H1 (cell line): Measurements from ENCODE around the gene CD84. TPM values are rescaled to one million over a fixed set of nuclear protein-coding genes. Genes with fewer than 3 reads are reported as not detected.

Experiments
- CTCF ChIA-PET: fragments of 300-600 bp; sonication (Branson Sonifier 250); formaldehyde crosslinking; loops from one replicate; lab custom pipeline; 2021; ENCODE audit not compliant: partially characterized antibody; lab: Charles Lee
- POLR2A ChIA-PET: fragments of 300-600 bp; sonication (Branson Sonifier 250); formaldehyde crosslinking; loops from one replicate; lab custom pipeline; 2021; ENCODE audit warnings: inconsistent platforms; ENCODE audit not compliant: partially characterized antibody; lab: Charles Lee
- DNase-seq, 2 experiments: peaks; one replicate each; pipeline versions ENCODE4 v3.0.0 to v3.0.0-alpha.2; 2010 to 2022; ENCODE audit warnings: low spot score in 2 of 2, low read depth in 1 of 2, mixed read lengths in 1 of 2
- FAIRE-seq: peaks from 2 replicates; lab custom pipeline; 2011; peaks lifted over from hg19 to GRCh38; lab: Jason Lieb, UNC
- H2AFZ ChIP-seq: 2 replicates; pipeline ENCODE4 v1.8.1; 2012; ENCODE audit warnings: low read length, inconsistent platforms
- H2AK5ac ChIP-seq: 2 replicates; pipeline ENCODE4 v1.6.1; 2013; ENCODE audit warnings: low read depth, low read length
- H2BK120ac ChIP-seq: replicated peaks from 2 replicates; pipeline ENCODE3; 2013; ENCODE audit warnings: low read depth, low read length, inconsistent platforms
- H2BK12ac ChIP-seq: 2 replicates; pipeline ENCODE4 v1.6.1; 2013; ENCODE audit warnings: low read depth, low read length
- H2BK15ac ChIP-seq: 2 replicates; pipeline ENCODE4 v1.6.1; 2013; ENCODE audit warnings: low read length
- H2BK20ac ChIP-seq: 2 replicates; pipeline ENCODE4 v1.6.1; 2013; ENCODE audit warnings: low read length
- H2BK5ac ChIP-seq: 2 replicates; pipeline ENCODE4 v1.6.1; 2013; ENCODE audit warnings: low read depth, low read length
- H3K14ac ChIP-seq: 2 replicates; pipeline ENCODE4 v1.6.1; 2013; ENCODE audit warnings: inconsistent platforms; ENCODE audit not compliant: insufficient read length
- H3K18ac ChIP-seq: 2 replicates; pipeline ENCODE4 v1.6.1; 2013; ENCODE audit warnings: low read length; ENCODE audit errors: extremely low read depth
- H3K23ac ChIP-seq: 2 replicates; pipeline ENCODE4 v1.6.1; 2013; ENCODE audit warnings: inconsistent platforms; ENCODE audit not compliant: insufficient read length
- H3K23me2 ChIP-seq: 2 replicates; pipeline ENCODE4 v1.6.1; 2013; ENCODE audit warnings: low read depth, low read length
- H3K27ac ChIP-seq: 2 replicates; pipeline ENCODE4 v1.6.1; 2011; ENCODE audit warnings: low read depth, low read length, inconsistent platforms
- H3K27me3 ChIP-seq, 4 experiments: replicated peaks in 1 of 4; 1 replicate in 1 of 4; 2 replicates in 3 of 4; pipeline versions ENCODE4 v1.6.1 to v1.8.1; 2011 to 2013; ENCODE audit warnings: low read length in 3 of 4, mild to moderate bottlenecking in 3 of 4, inconsistent platforms in 2 of 4, mixed read lengths in 2 of 4, moderate library complexity in 1 of 4; ENCODE audit not compliant: control insufficient read depth in 3 of 4, insufficient read depth in 3 of 4; ENCODE audit errors: extremely low read depth in 1 of 4
- H3K36me3 ChIP-seq, 4 experiments: 2 replicates each; pipeline versions ENCODE4 v1.6.1 to v1.8.1; 2011 to 2013; ENCODE audit warnings: mild to moderate bottlenecking in 4 of 4, low read length in 3 of 4, moderate library complexity in 2 of 4, control low read depth in 1 of 4, inconsistent platforms in 1 of 4; ENCODE audit not compliant: insufficient read depth in 4 of 4, control insufficient read depth in 2 of 4
- H3K4ac ChIP-seq: replicated peaks from 2 replicates; pipeline ENCODE3; 2013; ENCODE audit warnings: low read length, low read depth, mixed read lengths, inconsistent platforms; ENCODE audit not compliant: insufficient read length
- H3K4me1 ChIP-seq, 4 experiments: replicated peaks in 1 of 4; 1 replicate in 1 of 4; 2 replicates in 3 of 4; pipeline versions ENCODE4 v1.6.1 to v1.8.1; 2011 to 2013; ENCODE audit warnings: low read length in 3 of 4, inconsistent platforms in 2 of 4, mixed read lengths in 1 of 4; ENCODE audit not compliant: insufficient read depth in 4 of 4, control insufficient read depth in 3 of 4
- H3K4me2 ChIP-seq, 2 experiments: 2 replicates each; pipeline versions ENCODE4 v1.6.1 to v1.8.1; 2011 to 2013; ENCODE audit warnings: low read depth in 2 of 2, low read length in 2 of 2, control low read depth in 1 of 2, inconsistent platforms in 1 of 2, mild to moderate bottlenecking in 1 of 2; ENCODE audit not compliant: insufficient read depth in 1 of 2
- H3K4me3 ChIP-seq, 4 experiments: fragments of 200-600, 300-600 bp in 1 of 4; sonication (generic), shearing (Covaris generic), sonication (Bioruptor Twin) in 1 of 4; 2 replicates each; pipeline versions ENCODE4 v1.5.1 to v1.8.1; 2011 to 2016; ENCODE audit warnings: low read length in 4 of 4, low read depth in 3 of 4, control low read depth in 2 of 4, inconsistent platforms in 2 of 4, mild to moderate bottlenecking in 2 of 4, mixed read lengths in 1 of 4, moderate library complexity in 1 of 4; ENCODE audit not compliant: insufficient read depth in 2 of 4; ENCODE audit errors: extremely low read depth in 1 of 4
- H3K56ac ChIP-seq: replicated peaks from 2 replicates; pipeline ENCODE3; 2013; ENCODE audit warnings: low read depth, mild to moderate bottlenecking, mixed read lengths, low read length, inconsistent platforms; ENCODE audit not compliant: insufficient read length
- H3K79me1 ChIP-seq: 2 replicates; pipeline ENCODE4 v1.6.1; 2013; ENCODE audit warnings: low read depth, low read length, control low read depth
- H3K79me2 ChIP-seq, 2 experiments: 2 replicates each; pipeline versions ENCODE4 v1.6.1 to v1.8.1; 2012 to 2013; ENCODE audit warnings: low read length in 2 of 2, mild to moderate bottlenecking in 2 of 2, inconsistent platforms in 1 of 2; ENCODE audit not compliant: insufficient read depth in 2 of 2, control insufficient read depth in 1 of 2
- H3K9ac ChIP-seq, 4 experiments: replicated peaks in 1 of 4; 1 replicate in 1 of 4; 2 replicates in 3 of 4; pipeline versions ENCODE4 v1.6.1 to v1.8.1; 2011 to 2013; ENCODE audit warnings: low read depth in 3 of 4, low read length in 3 of 4, control low read depth in 2 of 4, mild to moderate bottlenecking in 2 of 4, moderate library complexity in 2 of 4, inconsistent platforms in 1 of 4; ENCODE audit errors: extremely low read depth in 1 of 4
- H3K9me3 ChIP-seq, 2 experiments: 2 replicates each; pipeline versions ENCODE4 v1.6.1 to v1.8.1; 2012 to 2013; ENCODE audit warnings: mild to moderate bottlenecking in 2 of 2, moderate library complexity in 2 of 2, control low read depth in 1 of 2, inconsistent platforms in 1 of 2, low read depth in 1 of 2, low read length in 1 of 2, mixed read lengths in 1 of 2; ENCODE audit not compliant: insufficient read depth in 2 of 2
- H4K20me1 ChIP-seq, 2 experiments: replicated peaks in 1 of 2; 2 replicates each; pipeline versions ENCODE3 to v1.8.1; 2011 to 2013; ENCODE audit warnings: inconsistent platforms in 2 of 2, low read length in 2 of 2, mild to moderate bottlenecking in 1 of 2; ENCODE audit not compliant: insufficient read depth in 2 of 2, control insufficient read depth in 1 of 2
- H4K5ac ChIP-seq: 2 replicates; pipeline ENCODE4 v1.6.1; 2013; ENCODE audit warnings: low read length, low read depth, mixed read lengths, inconsistent platforms; ENCODE audit not compliant: insufficient read length
- H4K8ac ChIP-seq: 2 replicates; pipeline ENCODE4 v1.8.0; 2013; ENCODE audit warnings: mild to moderate bottlenecking, moderate library complexity, low read length, inconsistent platforms; ENCODE audit not compliant: insufficient read depth; ENCODE audit errors: extremely low read depth
- H4K91ac ChIP-seq: replicated peaks from 2 replicates; pipeline ENCODE3; 2013; ENCODE audit warnings: low read length, mixed read lengths, inconsistent platforms; ENCODE audit not compliant: insufficient read length
- ASH2L ChIP-seq: fragments of 200-600, 300-600 bp; sonication (generic); IDR thresholded peaks from one replicate; pipeline ENCODE4 v1.7.1; 2017; ENCODE audit warnings: low read length
- BACH1 ChIP-seq: IDR thresholded peaks from 2 replicates; pipeline ENCODE4 v1.6.1; 2012; ENCODE audit warnings: low read length, improper control_type of control experiment
- BCL11A ChIP-seq, 2 experiments: IDR thresholded peaks; one replicate each; pipeline ENCODE4 v1.6.1; 2011; ENCODE audit warnings: low read depth in 2 of 2, low read length in 2 of 2, mild to moderate bottlenecking in 2 of 2
- EP300 ChIP-seq, 2 experiments: IDR thresholded peaks; 1 replicate in 1 of 2; 2 replicates in 1 of 2; pipeline ENCODE4 v1.6.1; 2011 to 2012; ENCODE audit warnings: low read depth in 2 of 2, low read length in 2 of 2, mild to moderate bottlenecking in 2 of 2, borderline replicate concordance in 1 of 2, inconsistent platforms in 1 of 2, moderate library complexity in 1 of 2
- POLR2A ChIP-seq, 2 experiments: IDR thresholded peaks; 1 replicate in 1 of 2; 2 replicates in 1 of 2; pipeline ENCODE4 v1.6.1; 2011; ENCODE audit warnings: low read depth in 2 of 2, low read length in 2 of 2, mild to moderate bottlenecking in 2 of 2; ENCODE audit errors: control extremely low read depth in 1 of 2
- RBBP5 ChIP-seq: IDR thresholded peaks from 2 replicates; pipeline ENCODE4 v1.7.1; 2012; ENCODE audit warnings: low read depth, mild to moderate bottlenecking, inconsistent platforms, low read length, moderate library complexity, borderline replicate concordance
- SAP30 ChIP-seq: fragments of 300-600 bp; sonication (generic); IDR thresholded peaks from 2 replicates; pipeline ENCODE4 v1.7.1; 2012; ENCODE audit warnings: low read length, moderate library complexity, mild to moderate bottlenecking, inconsistent platforms; ENCODE audit not compliant: insufficient read depth, insufficient replicate concordance
- SIN3A ChIP-seq, 2 experiments: IDR thresholded peaks in 1 of 2; conservative IDR thresholded peaks in 1 of 2; 2 replicates each; pipeline ENCODE4 v1.6.1; 2011 to 2012; ENCODE audit warnings: low read length in 2 of 2, improper control_type of control experiment in 1 of 2, low read depth in 1 of 2, mild to moderate bottlenecking in 1 of 2
- SRF ChIP-seq: IDR thresholded peaks from 2 replicates; pipeline ENCODE4 v1.6.1; 2011; ENCODE audit warnings: mild to moderate bottlenecking, low read depth, low read length, moderate library complexity
- TBP ChIP-seq: IDR thresholded peaks from 2 replicates; pipeline ENCODE4 v1.6.1; 2011; ENCODE audit warnings: low read depth, low read length, improper control_type of control experiment
- TEAD4 ChIP-seq: IDR thresholded peaks from 2 replicates; pipeline ENCODE4 v1.6.1; 2012; ENCODE audit warnings: low read depth, low read length, inconsistent platforms, mixed read lengths
- WGBS, 2 experiments: shearing (Covaris generic) in 1 of 2; methylation state at CpG; one replicate each; pipeline versions ENCODE4 v1.1.6 to v1.1.7; 2013 to 2015; ENCODE audit warnings: low lambda C conversion rate in 2 of 2, mixed read lengths in 2 of 2, inconsistent platforms in 1 of 2, low coverage in 1 of 2, missing lambda C conversion rate in 1 of 2; ENCODE audit not compliant: insufficient replicate concordance in 2 of 2, insufficient coverage in 1 of 2, insufficient read length in 1 of 2; ENCODE audit errors: extremely low coverage in 1 of 2, missing lambda C conversion rate in 1 of 2; 5-methylcytosine and 5-hydroxymethylcytosine counted together
- polyA plus RNA-seq, 7 experiments: library from polyadenylated mRNA; depleted of rRNA in 3 of 7; stranded (reverse) in 5 of 7; unstranded in 2 of 7; fragments of >200 nt in 5 of 7; fragments of 200-250 nt in 2 of 7; gene quantifications; 1 replicate in 5 of 7; 2 replicates in 1 of 7; 4 replicates in 1 of 7; pipeline versions ENCODE4 v1.2.1 to v1.2.3, GENCODE V29; 2011 to 2013; ENCODE audit warnings: missing spikeins in 2 of 7, mixed read lengths in 2 of 7
- total RNA-seq: library from RNA; stranded (reverse); fragmentation: NEBNext Ultra II Directional; extraction: Animal tissue kit (Norgen Biotek cat#: 25700); gene quantifications from 2 replicates; pipeline ENCODE4 v1.2.1, GENCODE V29; 2021
- TF ChIP-seq, protein P1 (sequence below): IDR thresholded peaks from 2 replicates; pipeline ENCODE4 v1.6.1; 2011; ENCODE audit warnings: low read length, improper control_type of control experiment

Gene CD84
- total and polyA plus RNA-seq, 2 of the 8 experiments (the other 6 are each of a cell fraction or from before 2014, with no cell fraction given): not detected

DNA sequence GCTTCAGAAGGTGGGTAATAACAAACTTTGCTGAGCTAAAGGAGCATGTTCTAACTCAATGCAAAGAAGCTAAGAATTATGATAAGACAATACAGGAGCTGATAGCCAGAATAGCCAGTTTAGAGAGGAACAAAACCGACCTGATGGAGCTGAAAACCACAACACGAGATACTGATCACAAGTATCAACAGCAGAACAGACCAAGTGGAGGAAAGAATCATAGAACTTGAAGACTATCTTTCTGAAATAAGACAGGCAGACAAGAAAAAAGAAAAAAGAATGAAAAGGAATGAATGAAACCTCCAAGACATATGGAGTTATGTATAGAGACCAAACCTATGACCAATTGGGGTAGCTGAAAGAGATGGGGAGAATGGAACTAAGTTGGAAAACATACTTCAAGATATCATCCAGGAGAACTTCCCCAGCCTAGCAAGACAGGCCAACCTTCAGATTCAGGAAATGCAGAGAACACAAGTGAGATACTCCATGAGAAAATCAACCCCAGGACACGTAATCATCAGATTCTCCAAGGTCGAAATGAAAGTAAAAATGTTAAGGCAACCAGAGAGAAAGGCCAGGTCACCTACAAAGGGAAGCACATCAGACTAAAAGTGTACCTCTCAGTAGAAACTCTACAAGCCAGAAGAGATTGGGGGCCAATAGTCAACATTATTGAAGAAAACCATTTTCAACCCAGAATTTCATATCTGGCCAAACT lies 20.5 kb downstream of the CD84 start:
- Histone ChIP-seq H2BK15ac (no peak overlapping the region), H2BK5ac (no peak overlapping the region), H3K9me3 (no peaks in the 10 kb centered on the region; a peak in 2 of 4 replicates), H4K20me1 (no peaks in the 10 kb centered on the region), H3K27ac (no peak overlapping the region), H3K23me2 (no peaks in the 10 kb centered on the region), H4K91ac (no peak overlapping the region), H3K4me1 (no peaks in the 10 kb centered on the region), H3K36me3 (no peaks in the 10 kb centered on the region), H2AK5ac (no peak overlapping the region), H3K4me2 (no peak overlapping the region), H4K5ac (no peak overlapping the region), H3K14ac (no peak overlapping the region), H2BK120ac (no peak overlapping the region), H3K4ac (no peak overlapping the region), H3K56ac (no peak overlapping the region), H3K9ac (no peak overlapping the region), H2BK20ac (no peak overlapping the region), H4K8ac (no peak overlapping the region), H3K27me3 (no peaks in the 10 kb centered on the region), H3K18ac (no peak overlapping the region), H3K79me1 (no peaks in the 10 kb centered on the region), H2AFZ (no peak overlapping the region), H3K79me2 (no peaks in the 10 kb centered on the region), H3K4me3 (no peak overlapping the region), H2BK12ac (no peak overlapping the region), H3K23ac (no peak overlapping the region)
- FAIRE-seq (no peak), DNase-seq (no peak)
- CTCF ChIA-PET: interaction anchor here (1.0 to 1.9 kb wide), 3 partner anchors 39 to 130 kb away, joined by 3 to 4 read pairs (median 4); no protein-coding TSS in a partner anchor
- POLR2A ChIA-PET: no interaction called here
- 85% methylated on average over 4 of the region's 4 CpGs; no CpG with 5 or more reads in 1 of the 2 experiments for WGBS, 2 experiments
- TF ChIP-seq POLR2A (IDR thresholded peaks at IDR 0.05; ENCODE audit: control extremely low read depth in 1 of 2, low read depth in 2 of 2, low read length in 2 of 2) (no peak), TEAD4 (no peak), SAP30 (no peak), BCL11A (IDR thresholded peaks at IDR 0.05; ENCODE audit: low read depth in 2 of 2, low read length in 2 of 2) (no peak), BACH1 (no peak), RBBP5 (no peak), EP300 (IDR thresholded peaks at IDR 0.05; ENCODE audit: borderline replicate concordance in 1 of 2, low read depth in 2 of 2, low read length in 2 of 2) (no peak), TBP (no peak), SIN3A (conservative IDR thresholded peaks at IDR 0.05 in 1 of 2, IDR thresholded peaks at IDR 0.05 in 1 of 2; ENCODE audit: low read depth in 1 of 2, low read length in 2 of 2) (no peak), SRF (no peak), ASH2L (no peak)
- TF ChIP-seq, protein P1, sequence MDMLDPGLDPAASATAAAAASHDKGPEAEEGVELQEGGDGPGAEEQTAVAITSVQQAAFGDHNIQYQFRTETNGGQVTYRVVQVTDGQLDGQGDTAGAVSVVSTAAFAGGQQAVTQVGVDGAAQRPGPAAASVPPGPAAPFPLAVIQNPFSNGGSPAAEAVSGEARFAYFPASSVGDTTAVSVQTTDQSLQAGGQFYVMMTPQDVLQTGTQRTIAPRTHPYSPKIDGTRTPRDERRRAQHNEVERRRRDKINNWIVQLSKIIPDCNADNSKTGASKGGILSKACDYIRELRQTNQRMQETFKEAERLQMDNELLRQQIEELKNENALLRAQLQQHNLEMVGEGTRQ: no peak
